ENCODE measurements around the gene ME2.
"Not testable (repeated sequence)": the region's sequence is repeated elsewhere in the genome, so short reads cannot be mapped to it uniquely, and the experiment has no call there.

The ME2 gene

DNA sequence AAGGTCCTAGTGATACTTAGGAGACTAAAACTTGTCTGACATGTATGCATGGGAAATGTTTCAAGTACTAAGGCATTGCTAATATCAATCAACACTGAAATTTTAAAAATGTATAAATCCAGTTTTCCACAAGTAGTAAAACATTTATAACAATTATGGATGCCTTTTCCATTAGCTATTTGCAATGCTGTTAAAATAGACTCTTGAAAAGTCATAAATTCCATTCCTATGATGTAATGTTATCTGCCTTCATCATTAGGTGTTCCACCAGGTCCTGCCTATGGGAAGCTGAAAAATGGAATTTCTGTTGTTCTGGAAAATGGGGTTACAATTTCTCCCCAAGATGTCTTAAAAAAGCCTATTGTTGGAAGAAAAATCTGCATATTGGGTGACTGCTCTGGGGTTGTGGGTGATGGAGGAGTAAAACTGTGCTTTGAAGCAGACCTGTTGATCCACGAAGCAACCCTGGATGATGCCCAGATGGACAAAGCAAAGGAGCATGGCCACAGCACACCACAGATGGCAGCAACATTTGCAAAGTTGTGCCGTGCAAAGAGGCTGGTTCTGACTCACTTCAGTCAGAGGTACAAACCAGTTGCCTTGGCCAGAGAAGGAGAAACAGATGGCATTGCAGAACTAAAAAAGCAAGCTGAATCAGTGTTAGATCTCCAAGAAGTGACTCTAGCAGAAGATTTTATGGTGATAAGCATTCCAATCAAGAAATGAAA lies 107.6 kb downstream of the ME2 start:
- no peak overlapping the region for H3K9ac ChIP-seq (ENCODE audit: low read depth, low read length)
- no peaks in the 10 kb centered on the region for H3K36me3 ChIP-seq (ENCODE audit: control insufficient read depth, insufficient read depth, low read length)

DNA sequence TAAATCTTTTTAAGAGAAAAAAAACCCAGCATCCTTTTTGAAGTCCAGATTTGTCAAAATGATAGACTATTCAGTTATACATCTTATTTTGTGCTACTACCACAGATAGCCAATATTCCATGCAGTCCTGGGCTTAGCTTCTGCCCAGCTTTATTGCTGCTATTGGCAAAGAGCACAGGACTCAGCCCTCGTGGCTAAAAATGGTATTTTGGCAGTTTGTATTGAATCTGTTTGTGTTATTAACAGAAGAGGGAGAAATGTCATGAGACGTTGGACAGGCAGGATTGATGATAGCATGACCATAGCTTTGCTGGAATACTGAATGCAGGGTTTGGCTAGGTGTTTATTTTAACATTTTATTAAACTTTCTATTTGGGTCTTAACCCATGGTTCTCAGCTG lies 108.3 kb downstream of the ME2 start:
- H3K4me1 ChIP-seq (ENCODE audit: control insufficient read depth, insufficient read depth, low read length) = peaks cover 9% of the 10 kb centered on the region
- H3K4me3 ChIP-seq (ENCODE audit: low read depth, low read length) = no peak overlapping the region
- no peaks in the 10 kb centered on the region for H3K36me3 ChIP-seq (ENCODE audit: control insufficient read depth, insufficient read depth, low read length)
- no peaks in the 10 kb centered on the region for H3K9me3 ChIP-seq (ENCODE audit: control insufficient read depth, insufficient read depth, low read length)
- H3K27me3 ChIP-seq (ENCODE audit: control insufficient read depth, insufficient read depth, low read length) = no peaks in the 10 kb centered on the region
- H3K9ac ChIP-seq (ENCODE audit: low read depth, low read length) = no peak overlapping the region

More for the DNA sequence above, 107.6 kb downstream of the ME2 start:
- Histone ChIP-seq H3K4me1 (ENCODE audit: control insufficient read depth, insufficient read depth, low read length) (peaks cover 2% of the 10 kb centered on the region), H3K9me3 (ENCODE audit: control insufficient read depth, insufficient read depth, low read length) (no peaks in the 10 kb centered on the region), H3K27me3 (ENCODE audit: control insufficient read depth, insufficient read depth, low read length) (no peaks in the 10 kb centered on the region), H3K4me3 (ENCODE audit: low read depth, low read length) (no peak overlapping the region)

- Histone ChIP-seq H3K36me3 (ENCODE audit: control insufficient read depth, insufficient read depth, low read length) (no peaks in the 10 kb centered on the region), H3K9me3 (ENCODE audit: control insufficient read depth, insufficient read depth, low read length) (no peaks in the 10 kb centered on the region), H3K4me1 (ENCODE audit: control insufficient read depth, insufficient read depth, low read length) (peaks cover 11% of the 10 kb centered on the region), H3K4me3 (ENCODE audit: low read depth, low read length) (no peak overlapping the region), H3K27me3 (ENCODE audit: control insufficient read depth, insufficient read depth, low read length) (no peaks in the 10 kb centered on the region), H3K9ac (ENCODE audit: low read depth, low read length) (no peak overlapping the region)
Observed at GRCh38 chr18:50989711-50990110, 110.8 kb downstream of the ME2 start.

- no peak overlapping the region for H3K9ac ChIP-seq (ENCODE audit: low read depth, low read length)
- H3K4me1 ChIP-seq (ENCODE audit: control insufficient read depth, insufficient read depth, low read length) = peaks cover 11% of the 10 kb centered on the region
- H3K9me3 ChIP-seq (ENCODE audit: control insufficient read depth, insufficient read depth, low read length) = no peaks in the 10 kb centered on the region
- no peaks in the 10 kb centered on the region for H3K36me3 ChIP-seq (ENCODE audit: control insufficient read depth, insufficient read depth, low read length)
- no peaks in the 10 kb centered on the region for H3K27me3 ChIP-seq (ENCODE audit: control insufficient read depth, insufficient read depth, low read length)
- H3K4me3 ChIP-seq (ENCODE audit: low read depth, low read length) = no peak overlapping the region
Observed at GRCh38 chr18:50992351-50992762, 113.4 kb downstream of the ME2 start.

GRCh38 chr18:50994031-50994430 lies 115.1 kb downstream of the ME2 start:
- H3K9me3 ChIP-seq (ENCODE audit: control insufficient read depth, insufficient read depth, low read length) = no peaks in the 10 kb centered on the region
- no peak overlapping the region for H3K9ac ChIP-seq (ENCODE audit: low read depth, low read length)
- H3K4me1 ChIP-seq (ENCODE audit: control insufficient read depth, insufficient read depth, low read length) = peaks cover 11% of the 10 kb centered on the region
- H3K27me3 ChIP-seq (ENCODE audit: control insufficient read depth, insufficient read depth, low read length) = no peaks in the 10 kb centered on the region
- H3K4me3 ChIP-seq (ENCODE audit: low read depth, low read length) = no peak overlapping the region
- no peaks in the 10 kb centered on the region for H3K36me3 ChIP-seq (ENCODE audit: control insufficient read depth, insufficient read depth, low read length)

GRCh38 chr18:51003174-51003573 lies 124.3 kb downstream of the ME2 start:
- H3K9me3 ChIP-seq (ENCODE audit: control insufficient read depth, insufficient read depth, low read length); H3K27me3 ChIP-seq (ENCODE audit: control insufficient read depth, insufficient read depth, low read length); H3K4me3 ChIP-seq (ENCODE audit: low read depth, low read length); H3K9ac ChIP-seq (ENCODE audit: low read depth, low read length); H3K36me3 ChIP-seq (ENCODE audit: control insufficient read depth, insufficient read depth, low read length): not testable (repeated sequence)
- H3K4me1 ChIP-seq (ENCODE audit: control insufficient read depth, insufficient read depth, low read length) = peaks cover 13% of the 10 kb centered on the region
